GM12891 (cell line): ENCODE data around the gene INPP5B.

ENCODE experiments used
- PAX5 ChIP-seq: IDR thresholded peaks from 2 replicates; pipeline ENCODE4 v1.6.1; 2011; ENCODE audit warnings: low read length, moderate library complexity, mild to moderate bottlenecking; ENCODE audit not compliant: insufficient read depth, severe bottlenecking
- POLR2A ChIP-seq: IDR thresholded peaks from 2 replicates; pipeline ENCODE4 v1.6.1; 2011; ENCODE audit warnings: low read depth, low read length, control low read depth
- POLR2AphosphoS5 ChIP-seq: IDR thresholded peaks from 2 replicates; pipeline ENCODE4 v1.6.1; 2011; ENCODE audit warnings: low read depth, low read length, control low read depth
- POU2F2 ChIP-seq: IDR thresholded peaks from 2 replicates; pipeline ENCODE4 v1.6.1; 2011; ENCODE audit warnings: low read depth, mild to moderate bottlenecking, control low read depth, low read length, moderate library complexity
- SPI1 ChIP-seq: IDR thresholded peaks from 2 replicates; pipeline ENCODE4 v1.6.1; 2011; ENCODE audit warnings: low read depth, low read length, control low read depth
- TAF1 ChIP-seq: IDR thresholded peaks from 2 replicates; pipeline ENCODE4 v1.6.1; 2011; ENCODE audit warnings: low read depth, low read length, control low read depth

DNA sequence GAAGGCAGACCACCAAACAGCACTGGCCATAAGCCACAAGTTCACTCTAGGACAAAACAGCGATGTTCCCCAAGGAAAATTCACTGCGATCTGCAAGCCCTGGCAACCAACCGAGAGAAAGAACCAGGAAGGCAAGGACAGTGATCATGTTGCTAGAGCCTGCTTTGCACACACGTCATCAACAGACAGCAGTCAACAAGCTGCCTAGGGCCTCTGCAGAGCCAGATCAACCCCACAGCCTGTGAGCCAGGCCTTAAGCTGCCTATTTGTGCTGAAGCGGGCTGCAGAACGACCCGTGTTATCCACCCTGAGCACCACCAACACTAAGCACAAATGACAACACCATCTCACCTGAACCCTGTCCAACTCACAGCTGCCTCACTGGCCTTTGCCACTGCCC, 132.6 kb downstream of the INPP5B start:
- TF ChIP-seq POLR2AphosphoS5 (no peak), POLR2A (no peak), TAF1 (no peak), SPI1 (no peak), PAX5 (no peak), POU2F2 (no peak)
